HCT116 (cell line): ENCODE measurements around the gene MYLK. TPM values are rescaled to one million over a fixed set of nuclear protein-coding genes. Genes with fewer than 3 reads are reported as not detected.

ENCODE experiments used
- ATAC-seq: fragments of 200-7000 bp; cut with Tn5 transposase; 2 replicates; pipeline ENCODE4 v1.9.1; 2020; ENCODE audit warnings: mild to moderate bottlenecking, moderate library complexity
- BruUV-seq: library from RNA; stranded (reverse); fragments of 400-500 nt; replicated peaks from 2 replicates; lab custom pipeline; 2021; lab: Mats Ljungman, UMichigan
- CTCF ChIA-PET: fragments of 300-600 bp; sonication (Branson Sonifier 250); formaldehyde crosslinking; loops from one replicate; lab custom pipeline; 2021; ENCODE audit warnings: antibody characterized with exemption; lab: Charles Lee
- POLR2A ChIA-PET: fragments of 300-600, 350-600 bp; sonication (Branson Sonifier 250); formaldehyde crosslinking; loops from one replicate; lab custom pipeline; 2021; ENCODE audit warnings: antibody characterized with exemption; lab: Charles Lee
- RAD21 ChIA-PET, 2 experiments: fragments of 300-600 bp; sonication (Branson Sonifier 250); formaldehyde crosslinking; loops; one replicate each; lab custom pipeline; 2023; ENCODE audit warnings: low total read pairs in 2 of 2; ENCODE audit not compliant: uncharacterized antibody in 2 of 2, unreplicated experiment in 2 of 2, low non-redundant PET in 1 of 2; lab: Charles Lee
- DNase-seq: peaks from one replicate; pipeline ENCODE4 v3.0.0-alpha.2; 2010; ENCODE audit warnings: low read depth, low spot score
- H2AFZ ChIP-seq: fragments of 200-600 bp; shearing (Covaris generic), sonication (generic); 2 replicates; pipeline ENCODE4 v1.6.1; 2017; ENCODE audit warnings: low read depth, mixed run types, mixed read lengths, antibody characterized with exemption, low read length; ENCODE audit not compliant: poor library complexity, severe bottlenecking
- H3K27ac ChIP-seq: 2 replicates; pipeline ENCODE4 v1.5.1; 2012; ENCODE audit warnings: low read depth, low read length
- H3K27me3 ChIP-seq: fragments of 200-600 bp; sonication (generic); 2 replicates; pipeline ENCODE4 v1.6.1; 2016; ENCODE audit warnings: mixed run types, low read length, mixed read lengths; ENCODE audit not compliant: insufficient read depth
- H3K36me3 ChIP-seq, 2 experiments: fragments of 200-500 bp in 1 of 2; fragments of 200-600 bp in 1 of 2; sonication (Bioruptor generic) in 1 of 2; sonication (generic) in 1 of 2; 2 replicates each; pipeline versions ENCODE4 v1.5.1 to v1.6.1; 2014 to 2016; ENCODE audit warnings: low read length in 2 of 2, inconsistent platforms in 1 of 2, mixed read lengths in 1 of 2, mixed run types in 1 of 2; ENCODE audit not compliant: insufficient read depth in 2 of 2, control insufficient read depth in 1 of 2
- H3K4me1 ChIP-seq, 2 experiments: fragments of 200-600 bp in 1 of 2; sonication (generic) in 1 of 2; 2 replicates each; pipeline versions ENCODE4 v1.5.1 to v1.6.1; 2012 to 2017; ENCODE audit warnings: low read length in 2 of 2, inconsistent platforms in 1 of 2, mild to moderate bottlenecking in 1 of 2, mixed read lengths in 1 of 2, mixed run types in 1 of 2, moderate library complexity in 1 of 2; ENCODE audit not compliant: insufficient read depth in 2 of 2, control insufficient read depth in 1 of 2
- H3K4me2 ChIP-seq: fragments of 200-600 bp; sonication (generic); 2 replicates; pipeline ENCODE4 v1.6.1; 2017; ENCODE audit warnings: mixed run types, low read length, mixed read lengths
- H3K4me3 ChIP-seq, 2 experiments: fragments of 200-600 bp in 1 of 2; sonication (generic) in 1 of 2; replicated peaks in 1 of 2; 2 replicates each; pipeline ENCODE4 v1.5.1; 2011 to 2016; ENCODE audit warnings: low read length in 2 of 2, control low read depth in 1 of 2, low read depth in 1 of 2, mild to moderate bottlenecking in 1 of 2, mixed read lengths in 1 of 2, mixed run types in 1 of 2
- H3K79me2 ChIP-seq: fragments of 200-600 bp; sonication (generic); 2 replicates; pipeline ENCODE4 v1.6.1; 2017; ENCODE audit warnings: mild to moderate bottlenecking, mixed run types, low read length, moderate library complexity, mixed read lengths; ENCODE audit not compliant: insufficient read depth
- H3K9ac ChIP-seq: fragments of 200-600 bp; sonication (generic); 2 replicates; pipeline ENCODE4 v1.6.1; 2016; ENCODE audit warnings: low read length, mixed read lengths
- H3K9me2 ChIP-seq: fragments of 200-600 bp; sonication (generic), shearing (Covaris generic); 2 replicates; pipeline ENCODE4 v1.6.1; 2017; ENCODE audit warnings: mixed run types, mild to moderate bottlenecking, moderate library complexity; ENCODE audit not compliant: insufficient read depth
- H3K9me3 ChIP-seq, 2 experiments: fragments of 200-500 bp in 1 of 2; fragments of 200-600 bp in 1 of 2; sonication (Bioruptor generic) in 1 of 2; sonication (generic) in 1 of 2; 2 replicates each; pipeline ENCODE4 v1.6.1; 2014 to 2017; ENCODE audit warnings: low read length in 2 of 2, mixed read lengths in 2 of 2, inconsistent platforms in 1 of 2, low read depth in 1 of 2, mild to moderate bottlenecking in 1 of 2, mixed run types in 1 of 2, moderate library complexity in 1 of 2; ENCODE audit not compliant: control insufficient read depth in 1 of 2, insufficient read depth in 1 of 2
- H4K20me1 ChIP-seq: fragments of 200-600 bp; sonication (generic), shearing (Covaris generic); 2 replicates; pipeline ENCODE4 v1.6.1; 2017; ENCODE audit warnings: mixed run types, mild to moderate bottlenecking, moderate library complexity; ENCODE audit not compliant: insufficient read depth
- CEBPB ChIP-seq: IDR thresholded peaks from 2 replicates; pipeline ENCODE4 v1.6.1; 2012; ENCODE audit warnings: low read depth
- EZH2 ChIP-seq: fragments of 200-600 bp; sonication (generic); IDR thresholded peaks from 2 replicates; pipeline ENCODE4 v1.6.1; 2017; ENCODE audit warnings: antibody characterized with exemption, mixed run types
- FOSL1 ChIP-seq: IDR thresholded peaks from 2 replicates; pipeline ENCODE4 v1.6.1; 2012; ENCODE audit warnings: low read depth
- POLR2AphosphoS5 ChIP-seq: IDR thresholded peaks from 2 replicates; pipeline ENCODE4 v1.6.1; 2011; ENCODE audit warnings: mild to moderate bottlenecking, low read depth, low read length, moderate library complexity
- RAD21 ChIP-seq: IDR thresholded peaks from 2 replicates; pipeline ENCODE4 v1.6.1; 2012; ENCODE audit warnings: low read depth, mild to moderate bottlenecking
- SIN3A ChIP-seq: IDR thresholded peaks from 2 replicates; pipeline ENCODE4 v1.6.1; 2012; ENCODE audit warnings: low read depth
- SP1 ChIP-seq: IDR thresholded peaks from 2 replicates; pipeline ENCODE4 v1.6.1; 2012; ENCODE audit warnings: low read depth
- SRF ChIP-seq: IDR thresholded peaks from 2 replicates; pipeline ENCODE4 v1.6.1; 2012; ENCODE audit warnings: low read depth
- TCF7L2 ChIP-seq: IDR thresholded peaks from 2 replicates; pipeline ENCODE4 v1.7.0; 2011; ENCODE audit warnings: borderline replicate concordance, inconsistent platforms; ENCODE audit not compliant: insufficient read depth, insufficient read length; ENCODE audit errors: extremely low read depth
- intact Hi-C: fragments of 100-400 bp; cut with micrococcal nuclease; formaldehyde crosslinking; loops from 2 replicates; pipeline ENCODE4 v1.10.0; 2022
- total RNA-seq: library from RNA; stranded (reverse); gene quantifications from one replicate; pipeline ENCODE4 v1.2.1, GENCODE V29; 2021; ENCODE audit not compliant: unreplicated experiment
- TF ChIP-seq, protein P1 (sequence below): IDR thresholded peaks from 2 replicates; pipeline ENCODE4 v1.6.1; 2012
- TF ChIP-seq, protein P2 (sequence below): IDR thresholded peaks from 2 replicates; pipeline ENCODE4 v1.6.1; 2012; ENCODE audit warnings: low read depth
- TF ChIP-seq, protein P3 (sequence below): IDR thresholded peaks from 2 replicates; pipeline ENCODE4 v1.6.1; 2011; ENCODE audit warnings: mild to moderate bottlenecking, low read length, moderate library complexity; ENCODE audit not compliant: insufficient replicate concordance; ENCODE audit errors: extremely low read depth

Gene MYLK
- total RNA-seq, 1 experiment from 2014 or later, result 3.8 TPM

DNA sequence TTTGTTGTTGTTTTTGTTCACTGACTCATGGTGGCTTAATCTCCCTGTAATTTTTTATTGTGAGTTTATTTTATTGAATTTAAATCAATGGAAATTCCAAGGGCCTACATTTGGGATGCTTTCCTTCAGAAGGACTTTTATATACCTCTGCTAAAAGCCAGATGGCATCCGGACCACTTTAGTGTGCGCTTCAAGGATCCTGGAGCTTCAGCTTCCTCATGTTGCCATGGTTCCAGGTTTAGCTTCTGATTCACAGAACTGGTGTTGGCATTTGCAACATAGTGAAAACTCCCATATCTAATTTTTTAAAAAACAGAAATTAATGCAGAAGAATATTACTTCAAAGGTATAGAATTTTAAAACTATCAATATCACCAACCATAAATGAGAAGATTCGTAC lies 290.8 kb downstream of the MYLK start:
- Histone ChIP-seq H3K4me2 (no peak overlapping the region), H3K27me3 (no peaks in the 10 kb centered on the region), H3K36me3 (no peaks in the 10 kb centered on the region; a peak in 1 of 4 replicates)
- ATAC-seq, result no peak
- TF ChIP-seq, protein P1, sequence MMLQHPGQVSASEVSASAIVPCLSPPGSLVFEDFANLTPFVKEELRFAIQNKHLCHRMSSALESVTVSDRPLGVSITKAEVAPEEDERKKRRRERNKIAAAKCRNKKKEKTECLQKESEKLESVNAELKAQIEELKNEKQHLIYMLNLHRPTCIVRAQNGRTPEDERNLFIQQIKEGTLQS, result no peak
- no peak for TF ChIP-seq RAD21
- no peak for TF ChIP-seq SP1
- no peak for TF ChIP-seq POLR2AphosphoS5
- no peak for TF ChIP-seq EZH2
- TF ChIP-seq, protein P2, sequence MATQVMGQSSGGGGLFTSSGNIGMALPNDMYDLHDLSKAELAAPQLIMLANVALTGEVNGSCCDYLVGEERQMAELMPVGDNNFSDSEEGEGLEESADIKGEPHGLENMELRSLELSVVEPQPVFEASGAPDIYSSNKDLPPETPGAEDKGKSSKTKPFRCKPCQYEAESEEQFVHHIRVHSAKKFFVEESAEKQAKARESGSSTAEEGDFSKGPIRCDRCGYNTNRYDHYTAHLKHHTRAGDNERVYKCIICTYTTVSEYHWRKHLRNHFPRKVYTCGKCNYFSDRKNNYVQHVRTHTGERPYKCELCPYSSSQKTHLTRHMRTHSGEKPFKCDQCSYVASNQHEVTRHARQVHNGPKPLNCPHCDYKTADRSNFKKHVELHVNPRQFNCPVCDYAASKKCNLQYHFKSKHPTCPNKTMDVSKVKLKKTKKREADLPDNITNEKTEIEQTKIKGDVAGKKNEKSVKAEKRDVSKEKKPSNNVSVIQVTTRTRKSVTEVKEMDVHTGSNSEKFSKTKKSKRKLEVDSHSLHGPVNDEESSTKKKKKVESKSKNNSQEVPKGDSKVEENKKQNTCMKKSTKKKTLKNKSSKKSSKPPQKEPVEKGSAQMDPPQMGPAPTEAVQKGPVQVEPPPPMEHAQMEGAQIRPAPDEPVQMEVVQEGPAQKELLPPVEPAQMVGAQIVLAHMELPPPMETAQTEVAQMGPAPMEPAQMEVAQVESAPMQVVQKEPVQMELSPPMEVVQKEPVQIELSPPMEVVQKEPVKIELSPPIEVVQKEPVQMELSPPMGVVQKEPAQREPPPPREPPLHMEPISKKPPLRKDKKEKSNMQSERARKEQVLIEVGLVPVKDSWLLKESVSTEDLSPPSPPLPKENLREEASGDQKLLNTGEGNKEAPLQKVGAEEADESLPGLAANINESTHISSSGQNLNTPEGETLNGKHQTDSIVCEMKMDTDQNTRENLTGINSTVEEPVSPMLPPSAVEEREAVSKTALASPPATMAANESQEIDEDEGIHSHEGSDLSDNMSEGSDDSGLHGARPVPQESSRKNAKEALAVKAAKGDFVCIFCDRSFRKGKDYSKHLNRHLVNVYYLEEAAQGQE, result no peak
- TF ChIP-seq, protein P3, sequence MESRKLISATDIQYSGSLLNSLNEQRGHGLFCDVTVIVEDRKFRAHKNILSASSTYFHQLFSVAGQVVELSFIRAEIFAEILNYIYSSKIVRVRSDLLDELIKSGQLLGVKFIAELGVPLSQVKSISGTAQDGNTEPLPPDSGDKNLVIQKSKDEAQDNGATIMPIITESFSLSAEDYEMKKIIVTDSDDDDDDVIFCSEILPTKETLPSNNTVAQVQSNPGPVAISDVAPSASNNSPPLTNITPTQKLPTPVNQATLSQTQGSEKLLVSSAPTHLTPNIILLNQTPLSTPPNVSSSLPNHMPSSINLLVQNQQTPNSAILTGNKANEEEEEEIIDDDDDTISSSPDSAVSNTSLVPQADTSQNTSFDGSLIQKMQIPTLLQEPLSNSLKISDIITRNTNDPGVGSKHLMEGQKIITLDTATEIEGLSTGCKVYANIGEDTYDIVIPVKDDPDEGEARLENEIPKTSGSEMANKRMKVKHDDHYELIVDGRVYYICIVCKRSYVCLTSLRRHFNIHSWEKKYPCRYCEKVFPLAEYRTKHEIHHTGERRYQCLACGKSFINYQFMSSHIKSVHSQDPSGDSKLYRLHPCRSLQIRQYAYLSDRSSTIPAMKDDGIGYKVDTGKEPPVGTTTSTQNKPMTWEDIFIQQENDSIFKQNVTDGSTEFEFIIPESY, result no peak
- TF ChIP-seq SRF, result no peak
- no peak for TF ChIP-seq FOSL1
- no peak for TF ChIP-seq TCF7L2
- no peak for TF ChIP-seq CEBPB
- TF ChIP-seq SIN3A, result no peak
- TF ChIP-seq, all 23 proteins: peak for 0
- H3K27ac ChIP-seq, result no peak overlapping the region
- intact Hi-C loops, result no loop called here
- no peaks in the 10 kb centered on the region for H3K4me1 ChIP-seq
- DNase-seq, result no peak
- H3K9ac ChIP-seq, result no peak overlapping the region
- no peaks in the 10 kb centered on the region for H3K79me2 ChIP-seq
- H3K9me3 ChIP-seq, result peaks cover 3 to 7% of the 10 kb centered on the region in 2 experiments; a peak in 1 of 4 replicates
- H3K9me2 ChIP-seq, result no peaks in the 10 kb centered on the region
- ChIA-PET CTCF (no interaction called here), POLR2A (no interaction called here), RAD21 (no interaction called here)
- no peak overlapping the region for H2AFZ ChIP-seq
- H4K20me1 ChIP-seq, result no peaks in the 10 kb centered on the region
- no peak overlapping the region for H3K4me3 ChIP-seq
- no TSS peak for BruUV-seq
